HepG2 (cell line): ENCODE data around the gene SP6. TPM values are rescaled to one million over a fixed set of nuclear protein-coding genes. Genes with fewer than 3 reads are reported as not detected.

Experiments used
- AHR ChIP-seq: IDR thresholded peaks from 2 replicates; pipeline ENCODE4 v1.6.1; 2018; ENCODE audit warnings: missing genetic modification reagents, missing compliant biosample characterization
- ATM ChIP-seq: fragments of 450-650 bp; IDR thresholded peaks from 2 replicates; pipeline ENCODE4 v1.7.1; 2017; ENCODE audit warnings: mild to moderate bottlenecking, borderline replicate concordance
- CSRNP1 ChIP-seq: sonication (generic); formaldehyde crosslinking; IDR thresholded peaks from 2 replicates; pipeline ENCODE4 v1.8.1; 2023; ENCODE audit warnings: mild to moderate bottlenecking, missing genetic modification reagents
- E2F2 ChIP-seq: sonication (generic); formaldehyde crosslinking; IDR thresholded peaks from 2 replicates; pipeline ENCODE4 v1.4.0; 2020; ENCODE audit warnings: missing genetic modification reagents, borderline replicate concordance
- FOXK1 ChIP-seq: sonication (generic); formaldehyde crosslinking; IDR thresholded peaks from 2 replicates; pipeline ENCODE4 v1.4.0; 2020; ENCODE audit warnings: low read depth, missing genetic modification reagents, borderline replicate concordance
- HMGXB4 ChIP-seq, 2 experiments: sonication (generic) in 1 of 2; formaldehyde crosslinking in 1 of 2; IDR thresholded peaks; 2 replicates each; pipeline versions ENCODE4 v1.4.0 to v1.6.1; 2018 to 2020; ENCODE audit warnings: missing genetic modification reagents in 2 of 2, borderline replicate concordance in 1 of 2, low read depth in 1 of 2, mild to moderate bottlenecking in 1 of 2, missing biosample characterization in 1 of 2
- HNF1B ChIP-seq: sonication (generic); formaldehyde crosslinking; IDR thresholded peaks from 2 replicates; pipeline ENCODE4 v1.5.1; 2020; ENCODE audit warnings: mild to moderate bottlenecking, moderate library complexity, missing genetic modification reagents
- JUN ChIP-seq: sonication (generic); formaldehyde crosslinking; IDR thresholded peaks from 2 replicates; pipeline ENCODE4 v1.4.0; 2020; ENCODE audit warnings: mild to moderate bottlenecking, missing genetic modification reagents
- KLF16 ChIP-seq, 2 experiments: sonication (generic) in 1 of 2; formaldehyde crosslinking in 1 of 2; IDR thresholded peaks; 2 replicates each; pipeline versions ENCODE4 v1.6.1 to v1.8.0; 2016 to 2023; ENCODE audit warnings: missing genetic modification reagents in 2 of 2, missing compliant biosample characterization in 1 of 2
- LRRFIP1 ChIP-seq: sonication (generic); formaldehyde crosslinking; conservative IDR thresholded peaks from 2 replicates; pipeline ENCODE4 v1.4.0; 2020; ENCODE audit warnings: missing genetic modification reagents
- MTF2 ChIP-seq: sonication (generic); formaldehyde crosslinking; IDR thresholded peaks from 2 replicates; pipeline ENCODE4 v1.5.0; 2020; ENCODE audit warnings: missing genetic modification reagents, borderline replicate concordance
- NAIF1 ChIP-seq: sonication (generic); formaldehyde crosslinking; IDR thresholded peaks from 2 replicates; pipeline ENCODE4 v1.5.0; 2020; ENCODE audit warnings: mild to moderate bottlenecking, missing genetic modification reagents, borderline replicate concordance
- SOX6 ChIP-seq, 2 experiments: fragments of 450-650 bp in 1 of 2; sonication (generic) in 1 of 2; formaldehyde crosslinking in 1 of 2; IDR thresholded peaks; 2 replicates each; pipeline versions ENCODE4 v1.4.0 to v1.6.1; 2017 to 2020; ENCODE audit warnings: antibody characterized with exemption in 1 of 2, mild to moderate bottlenecking in 1 of 2, missing genetic modification reagents in 1 of 2
- TP53 ChIP-seq: sonication (generic); formaldehyde crosslinking; conservative IDR thresholded peaks from 2 replicates; pipeline ENCODE4 v1.4.0; 2020; ENCODE audit warnings: missing genetic modification reagents
- ZNF326 ChIP-seq: sonication (generic); formaldehyde crosslinking; IDR thresholded peaks from 2 replicates; pipeline ENCODE4 v1.4.0; 2020; ENCODE audit warnings: missing genetic modification reagents, borderline replicate concordance
- ZNF629 ChIP-seq: sonication (generic); formaldehyde crosslinking; conservative IDR thresholded peaks from 2 replicates; pipeline ENCODE4 v1.5.0; 2020; ENCODE audit warnings: missing genetic modification reagents
- ZNF720 ChIP-seq: sonication (generic); formaldehyde crosslinking; IDR thresholded peaks from 2 replicates; pipeline ENCODE4 v1.4.0; 2020; ENCODE audit warnings: missing genetic modification reagents
- ZNF83 ChIP-seq: sonication (generic); formaldehyde crosslinking; IDR thresholded peaks from 2 replicates; pipeline ENCODE4 v1.4.0; 2020; ENCODE audit warnings: missing genetic modification reagents, mild to moderate bottlenecking, borderline replicate concordance
- polyA plus RNA-seq, 8 experiments: library from polyadenylated mRNA; depleted of rRNA in 3 of 8; stranded (reverse) in 7 of 8; unstranded in 1 of 8; fragments of >200 nt; fragmentation: Illumina TruSeq in 4 of 8; extraction: Trizol in 4 of 8; gene quantifications; 2 replicates each; pipeline versions ENCODE4 v1.2.1 to v1.2.3, GENCODE V29; 2011 to 2016; ENCODE audit warnings: low read depth in 4 of 8, missing spikeins in 1 of 8, mixed read lengths in 1 of 8; ENCODE audit not compliant: insufficient read depth in 1 of 8
- total RNA-seq, 5 experiments: library from RNA; depleted of rRNA; stranded (reverse); fragments of >200 nt; fragmentation: Illumina TruSeq; extraction: Trizol; gene quantifications; 2 replicates each; pipeline ENCODE4 v1.2.3, GENCODE V29; 2016; ENCODE audit warnings: low read depth in 1 of 5

Gene SP6
- total and polyA plus RNA-seq, 2 of the 13 experiments (the other 11 are each of a cell fraction or from before 2014, with no cell fraction given): 0.07 TPM

GRCh38 chr17:47895856-47896671, 45.1 kb upstream of the SP6 start, which contains the start of gene SP2 (continued):
- no peak for TF ChIP-seq ZNF326 (CRISPR knock-in tag)
- peak in 1 of 2 experiments; percentile 11; a peak in 2 of 4 replicates for TF ChIP-seq KLF16 (CRISPR knock-in tag; IDR thresholded peaks at IDR 0.05)
- peak; percentile 99 for TF ChIP-seq FOXK1 (CRISPR knock-in tag)
- TF ChIP-seq HMGXB4 (CRISPR knock-in tag; IDR thresholded peaks at IDR 0.05; ENCODE audit: borderline replicate concordance in 1 of 2, low read depth in 1 of 2): peak; percentile 28 to 44; a peak in 2 of 4 replicates
- no peak for TF ChIP-seq ZNF720
- TF ChIP-seq ZNF83 (CRISPR knock-in tag): no peak
- TF ChIP-seq E2F2 (CRISPR knock-in tag): peak; percentile 85; the same call in 1 of the 2 replicates
- TF ChIP-seq HNF1B: peak; percentile 14; the same call in 1 of the 2 replicates
- TF ChIP-seq LRRFIP1 (CRISPR knock-in tag): no peak
- TF ChIP-seq SOX6 (IDR thresholded peaks at IDR 0.05): no peak
- TF ChIP-seq SOX6 (CRISPR knock-in tag; IDR thresholded peaks at IDR 0.05): peak; percentile 24; the same call in 1 of the 2 replicates
- TF ChIP-seq CSRNP1 (CRISPR knock-in tag): no peak; the same call in 1 of the 2 replicates
- TF ChIP-seq MTF2 (CRISPR knock-in tag): no peak
- peak; percentile 63; the same call in 1 of the 2 replicates for TF ChIP-seq AHR
- TF ChIP-seq JUN (CRISPR knock-in tag): no peak
- no peak for TF ChIP-seq ATM
- no peak for TF ChIP-seq NAIF1 (CRISPR knock-in tag)
- no peak for TF ChIP-seq ZNF629
- TF ChIP-seq TP53 (CRISPR knock-in tag): 0 out of 2 replicates have a peak, but pooled peaks have one; percentile 21
